ENCODE measurements around the gene AFG1L.
"Not testable (repeated sequence)": the region's sequence is repeated elsewhere in the genome, so short reads cannot be mapped to it uniquely, and the experiment has no call there.

AFG1L gene

DNA sequence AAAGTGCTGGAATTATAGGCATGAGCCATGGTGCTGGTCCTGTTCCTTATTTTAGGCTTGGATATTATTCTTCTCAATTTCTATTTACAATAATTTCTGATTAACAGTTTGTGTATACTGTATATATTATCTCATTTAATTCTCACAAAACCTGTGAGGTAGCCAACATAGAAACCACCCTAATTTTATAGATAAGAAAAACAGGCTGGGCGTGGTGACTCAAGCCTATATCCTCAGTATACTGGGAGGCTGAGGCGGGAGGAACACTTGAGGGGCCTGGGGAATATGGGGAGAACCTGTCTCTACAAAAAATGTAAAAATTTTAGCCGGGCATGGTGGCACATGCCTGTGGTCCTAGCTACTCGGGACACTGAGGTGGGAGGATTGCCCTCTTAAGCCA, 3.8 kb upstream of the AFG1L start:
- DNase-seq = no peak

- DNase-seq = not testable (repeated sequence)
These were observed 2.3 kb upstream of the AFG1L start for GRCh38 chr6:108292561-108292960.

DNA sequence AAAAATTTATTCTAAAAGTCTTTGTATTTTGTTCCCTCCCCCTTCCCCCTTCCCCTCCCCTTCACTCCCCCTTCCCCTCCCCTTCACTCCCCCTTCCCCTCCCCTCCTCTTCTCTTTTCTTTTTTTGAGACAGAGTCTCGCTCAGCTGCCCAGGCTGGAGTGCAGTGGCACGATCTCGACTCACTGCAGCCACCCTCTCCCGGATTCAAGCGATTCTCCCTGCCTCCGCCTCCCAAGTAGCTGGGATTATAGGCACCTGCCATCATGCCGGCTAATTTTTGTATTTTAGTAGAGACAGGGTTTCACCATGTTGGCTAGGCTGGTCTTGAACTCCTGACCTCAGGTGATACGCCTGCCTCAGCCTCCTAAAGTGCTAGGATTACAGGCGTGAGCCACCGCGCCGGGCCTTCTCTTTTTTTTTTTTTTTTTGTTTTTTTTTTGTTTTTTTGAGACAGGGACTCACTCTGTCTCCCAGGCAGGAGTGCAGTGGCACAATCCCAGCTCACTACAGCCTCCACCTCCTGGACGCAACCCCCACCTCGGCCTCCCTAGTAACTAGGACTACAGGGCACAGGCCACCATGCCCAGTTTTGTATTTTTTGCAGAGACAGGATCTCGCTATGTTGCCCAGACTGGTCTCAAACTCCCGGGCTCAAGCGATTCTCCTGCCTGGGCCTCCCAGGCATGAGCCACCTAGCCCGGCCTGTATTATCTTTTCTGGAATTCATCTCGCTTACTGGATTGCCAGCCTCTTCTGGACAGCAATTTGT, 1.1 kb upstream of the AFG1L start:
- DNase-seq = no peak

GRCh38 chr6:108294297-108294726, 542 bp upstream of the AFG1L start:
- no peak for DNase-seq

GRCh38 chr6:108295676-108296075, 822 bp downstream of the AFG1L start:
- DNase-seq = no peak

GRCh38 chr6:108302386-108302785, 7.5 kb downstream of the AFG1L start:
- no peak for DNase-seq

- DNase-seq = no peak
These were observed 9.8 kb downstream of the AFG1L start for GRCh38 chr6:108304646-108305045.

GRCh38 chr6:108308641-108309040, 13.8 kb downstream of the AFG1L start:
- DNase-seq = not testable (repeated sequence)

- no peak for DNase-seq
These were observed 15.0 kb downstream of the AFG1L start for GRCh38 chr6:108309844-108310243.

DNA sequence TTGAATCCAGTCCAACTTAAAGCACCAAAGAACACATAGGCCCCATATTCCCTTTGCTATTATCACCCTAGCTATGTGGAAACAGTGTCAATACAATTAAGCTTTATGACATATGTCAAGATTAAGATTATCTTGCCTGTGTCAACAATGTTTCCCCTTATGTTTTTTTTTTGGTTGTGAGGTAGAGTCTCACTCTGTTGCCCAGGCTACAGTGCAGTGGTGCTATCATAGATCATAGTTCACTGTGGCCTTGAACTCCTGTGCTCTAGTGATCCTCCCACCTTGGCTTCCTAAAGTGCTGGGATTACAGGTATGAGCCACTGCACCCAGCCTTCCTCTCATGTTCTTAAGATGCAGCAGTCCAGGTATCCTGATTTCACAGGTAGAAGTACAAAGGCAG, 17.8 kb downstream of the AFG1L start:
- DNase-seq = no peak

DNA sequence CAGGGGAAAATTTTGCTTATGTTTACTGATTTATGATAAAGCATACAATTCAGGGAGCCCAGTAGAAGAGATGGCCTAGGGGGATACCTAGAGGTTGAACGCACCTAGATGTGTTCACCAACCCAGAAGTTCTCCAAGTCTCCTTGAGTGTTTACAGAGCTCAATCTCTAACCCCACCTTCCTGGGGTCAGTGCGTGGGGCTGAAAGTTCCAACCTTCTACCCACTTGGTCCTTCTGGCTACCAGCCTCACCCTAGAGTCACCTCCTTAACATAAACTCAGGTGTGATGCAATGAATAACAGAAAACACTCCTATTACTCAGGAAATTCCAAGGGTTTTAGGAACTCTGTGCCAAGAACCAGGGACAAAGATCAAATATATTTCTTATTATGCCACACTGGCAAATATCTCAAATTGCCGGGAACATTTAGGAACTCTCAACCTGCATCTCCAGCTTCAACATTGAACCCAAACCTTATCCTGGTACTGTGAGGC, 26.4 kb downstream of the AFG1L start:
- DNase-seq = no peak

- no peak for DNase-seq
These were observed 27.9 kb downstream of the AFG1L start for GRCh38 chr6:108322728-108323127.

DNA sequence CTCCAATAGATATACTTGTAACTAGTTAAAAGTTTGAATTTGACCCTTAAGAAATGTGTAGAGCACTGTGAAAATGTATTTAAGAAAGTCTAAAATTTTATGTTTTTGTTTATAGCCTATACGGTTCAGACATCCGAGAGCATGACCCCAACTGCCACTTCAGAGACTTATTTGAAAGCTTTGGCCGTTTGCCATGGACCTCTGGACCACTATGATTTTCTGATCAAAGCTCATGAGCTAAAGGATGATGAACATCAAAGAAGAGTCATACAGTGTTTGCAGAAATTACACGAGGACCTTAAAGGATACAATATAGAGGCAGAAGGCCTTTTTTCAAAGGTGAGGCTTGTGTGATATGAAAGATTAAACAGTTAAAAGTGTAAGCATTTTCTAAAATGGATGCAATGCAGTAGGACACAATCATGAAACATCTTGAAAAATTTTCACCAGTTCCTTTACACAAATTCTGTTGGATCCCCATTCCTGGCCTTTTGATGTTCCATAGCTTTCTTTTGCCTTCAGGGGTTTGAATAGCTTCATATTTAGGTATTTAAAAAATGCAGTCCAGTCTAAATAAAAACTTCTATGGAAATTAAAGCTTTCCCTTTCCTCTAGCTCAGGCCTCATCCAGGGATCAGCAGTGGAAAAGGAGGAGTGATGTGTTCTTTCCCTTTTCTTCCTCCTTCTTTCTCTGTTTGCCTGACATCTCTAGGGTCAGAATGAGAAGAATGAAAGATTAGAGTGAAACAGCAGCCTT, 29.0 kb downstream of the AFG1L start:
- DNase-seq = no peak

GRCh38 chr6:108330221-108330785, 35.4 kb downstream of the AFG1L start:
- DNase-seq = not testable (repeated sequence)

DNA sequence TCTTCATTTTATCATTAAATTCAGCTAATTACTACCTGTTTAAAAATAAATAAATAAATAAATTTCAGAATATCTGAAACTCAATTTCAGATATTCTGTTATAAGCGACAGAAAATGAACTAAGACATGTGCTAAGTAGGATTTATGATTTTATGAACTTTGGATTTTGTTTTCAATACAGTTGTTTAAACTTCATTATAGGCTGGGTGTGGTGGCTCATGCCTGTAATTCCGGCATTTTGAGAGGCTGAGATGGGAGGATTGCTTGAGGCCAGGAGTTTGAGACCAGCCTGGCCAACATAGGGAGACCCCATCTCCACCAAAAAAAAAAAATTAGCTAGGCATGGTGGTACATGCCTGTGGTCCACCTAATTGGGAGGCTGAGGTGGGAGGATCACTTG, 36.0 kb downstream of the AFG1L start:
- DNase-seq = no peak

DNA sequence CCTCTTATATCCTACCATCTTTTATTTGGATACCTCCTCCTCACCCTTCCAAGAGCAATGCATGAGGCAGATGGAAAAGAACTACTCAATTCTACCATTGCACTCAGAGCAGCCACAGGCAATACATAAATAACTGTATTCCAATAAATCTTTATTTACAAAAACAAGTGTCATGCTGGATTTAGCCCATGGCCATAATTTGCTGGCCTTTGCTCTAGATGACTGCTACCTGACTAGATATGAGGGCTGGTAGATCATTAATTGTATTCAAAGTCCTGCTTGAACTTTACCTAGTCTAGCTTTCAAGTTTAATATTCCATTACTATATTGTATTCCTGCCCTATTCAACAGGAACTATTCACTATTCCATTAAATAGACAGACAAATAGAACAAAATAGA, 37.1 kb downstream of the AFG1L start:
- DNase-seq = no peak

GRCh38 chr6:108336971-108337370, 42.1 kb downstream of the AFG1L start:
- DNase-seq = no peak

GRCh38 chr6:108337721-108338120, 42.9 kb downstream of the AFG1L start:
- DNase-seq = no peak

GRCh38 chr6:108341372-108341771, 46.5 kb downstream of the AFG1L start:
- DNase-seq = no peak

DNA sequence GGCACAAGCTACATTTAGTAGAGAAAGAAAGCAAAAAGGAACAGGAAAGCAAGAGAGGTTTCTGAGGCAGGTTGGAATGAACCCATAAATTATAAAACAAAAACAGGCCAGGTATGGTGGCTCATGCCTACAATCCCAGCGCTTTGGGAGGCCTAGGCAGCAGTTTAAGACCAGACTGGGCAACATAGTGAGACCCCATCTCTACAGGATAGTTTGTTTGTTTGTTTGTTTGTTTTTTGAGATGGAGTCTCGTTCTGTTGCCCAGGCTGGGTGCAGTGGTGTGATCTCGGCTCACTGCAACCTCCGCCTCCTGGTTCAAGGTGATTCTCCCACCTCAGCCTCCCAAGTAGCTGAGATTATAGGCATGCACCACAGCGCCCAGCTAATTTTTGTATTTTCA, 49.0 kb downstream of the AFG1L start:
- DNase-seq = no peak

- no peak for DNase-seq
These were observed 53.9 kb downstream of the AFG1L start for GRCh38 chr6:108348655-108349349.

GRCh38 chr6:108350528-108350927, 55.7 kb downstream of the AFG1L start:
- no peak for DNase-seq

GRCh38 chr6:108353853-108354252, 59.0 kb downstream of the AFG1L start:
- no peak for DNase-seq
